Kidney epithelial cell (primary cell): Measurements from ENCODE around the gene ILRUN. TPM values are rescaled to one million over a fixed set of nuclear protein-coding genes. Genes with fewer than 3 reads are reported as not detected.
"Not testable (repeated sequence)": the region's sequence is repeated elsewhere in the genome, so short reads cannot be mapped to it uniquely, and the experiment has no call there.

Source experiments
- DNase-seq: peaks from one replicate; pipeline ENCODE4 v3.0.0-alpha.2; 2010; ENCODE audit warnings: low read depth
- H3K27me3 ChIP-seq: 2 replicates; pipeline ENCODE4 v1.6.0; 2011; ENCODE audit warnings: low read length; ENCODE audit not compliant: control insufficient read depth, insufficient read depth
- H3K36me3 ChIP-seq: 2 replicates; pipeline ENCODE4 v1.5.1; 2011; ENCODE audit warnings: low read length; ENCODE audit not compliant: control insufficient read depth, insufficient read depth
- H3K4me3 ChIP-seq: 2 replicates; pipeline ENCODE4 v1.5.1; 2011; ENCODE audit warnings: low read depth, mild to moderate bottlenecking, control low read depth, low read length
- total RNA-seq: library from RNA; depleted of rRNA; stranded (reverse); fragments of >200 nt; gene quantifications from 2 replicates; pipeline ENCODE4 v1.2.3, GENCODE V29; 2015
- TF ChIP-seq, protein P1 (sequence below): IDR thresholded peaks from 2 replicates; pipeline ENCODE4 v1.5.1; 2011; ENCODE audit warnings: mild to moderate bottlenecking, moderate library complexity, low read length, control low read depth, inconsistent platforms; ENCODE audit not compliant: insufficient read depth, poor library complexity, severe bottlenecking

Gene ILRUN
- total RNA-seq, 1 donor from 2014 or later: 37.9 TPM

DNA sequence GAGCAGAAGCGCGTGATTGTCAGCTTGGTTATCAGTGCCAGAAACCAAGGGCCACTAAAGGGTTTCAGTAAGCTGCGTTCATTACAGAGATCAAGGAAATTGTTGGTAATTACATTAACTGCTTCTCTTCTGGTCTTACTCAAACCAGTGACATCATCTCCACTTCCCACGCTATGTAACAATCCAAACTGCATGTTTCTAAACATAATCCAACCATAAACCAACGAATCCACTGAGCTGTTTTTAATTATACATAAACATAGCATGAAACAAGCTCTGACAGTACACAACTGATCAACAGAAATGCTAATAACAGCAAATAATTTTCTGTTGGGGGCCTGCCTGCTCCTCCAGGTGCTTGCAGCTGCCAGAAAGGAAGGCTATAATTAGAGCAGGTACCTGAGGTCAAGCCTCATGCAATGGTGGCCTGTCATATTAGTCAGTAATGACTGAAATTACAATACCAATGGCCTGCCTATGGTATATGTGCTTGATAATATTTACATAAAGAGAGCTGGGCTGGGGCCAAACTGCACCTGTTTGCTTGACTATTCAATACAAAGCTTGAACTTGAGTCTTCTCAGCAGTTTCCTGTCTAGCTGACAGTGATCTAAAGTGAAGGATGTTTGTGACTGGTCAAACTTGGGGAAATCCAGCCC, 40.1 kb downstream of the ILRUN start:
- TF ChIP-seq, protein P1, sequence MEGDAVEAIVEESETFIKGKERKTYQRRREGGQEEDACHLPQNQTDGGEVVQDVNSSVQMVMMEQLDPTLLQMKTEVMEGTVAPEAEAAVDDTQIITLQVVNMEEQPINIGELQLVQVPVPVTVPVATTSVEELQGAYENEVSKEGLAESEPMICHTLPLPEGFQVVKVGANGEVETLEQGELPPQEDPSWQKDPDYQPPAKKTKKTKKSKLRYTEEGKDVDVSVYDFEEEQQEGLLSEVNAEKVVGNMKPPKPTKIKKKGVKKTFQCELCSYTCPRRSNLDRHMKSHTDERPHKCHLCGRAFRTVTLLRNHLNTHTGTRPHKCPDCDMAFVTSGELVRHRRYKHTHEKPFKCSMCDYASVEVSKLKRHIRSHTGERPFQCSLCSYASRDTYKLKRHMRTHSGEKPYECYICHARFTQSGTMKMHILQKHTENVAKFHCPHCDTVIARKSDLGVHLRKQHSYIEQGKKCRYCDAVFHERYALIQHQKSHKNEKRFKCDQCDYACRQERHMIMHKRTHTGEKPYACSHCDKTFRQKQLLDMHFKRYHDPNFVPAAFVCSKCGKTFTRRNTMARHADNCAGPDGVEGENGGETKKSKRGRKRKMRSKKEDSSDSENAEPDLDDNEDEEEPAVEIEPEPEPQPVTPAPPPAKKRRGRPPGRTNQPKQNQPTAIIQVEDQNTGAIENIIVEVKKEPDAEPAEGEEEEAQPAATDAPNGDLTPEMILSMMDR: no peak
- Histone ChIP-seq H3K36me3 (no peaks in the 10 kb centered on the region), H3K4me3 (no peak overlapping the region), H3K27me3 (no peaks in the 10 kb centered on the region)
- DNase-seq: no peak

DNA sequence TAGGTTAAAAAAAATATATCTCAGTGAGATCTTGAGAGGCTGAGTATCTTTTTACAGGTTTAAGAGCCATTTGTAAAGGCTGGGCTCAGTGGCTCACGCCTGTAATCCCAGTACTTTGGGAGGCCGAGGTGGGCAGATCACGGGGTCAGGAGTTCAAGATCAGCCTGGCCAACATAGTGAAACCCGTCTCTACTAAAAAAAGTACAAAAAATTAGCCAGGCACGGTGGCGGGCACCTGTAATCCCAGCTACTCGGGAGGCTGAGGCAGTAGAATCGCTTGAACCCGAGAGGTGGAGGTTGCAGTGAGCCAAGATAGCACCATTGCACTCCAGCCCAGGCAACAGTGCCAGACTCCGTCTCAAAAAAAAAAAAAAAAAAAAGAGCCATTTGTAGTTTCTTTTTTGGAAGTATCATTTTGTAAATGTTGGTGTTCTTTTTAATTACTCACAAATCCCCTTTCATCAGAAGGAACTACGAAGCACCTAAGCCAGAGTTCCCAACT, 40.6 kb downstream of the ILRUN start:
- not testable (repeated sequence) for H3K36me3 ChIP-seq, DNase-seq, H3K4me3 ChIP-seq, H3K27me3 ChIP-seq

DNA sequence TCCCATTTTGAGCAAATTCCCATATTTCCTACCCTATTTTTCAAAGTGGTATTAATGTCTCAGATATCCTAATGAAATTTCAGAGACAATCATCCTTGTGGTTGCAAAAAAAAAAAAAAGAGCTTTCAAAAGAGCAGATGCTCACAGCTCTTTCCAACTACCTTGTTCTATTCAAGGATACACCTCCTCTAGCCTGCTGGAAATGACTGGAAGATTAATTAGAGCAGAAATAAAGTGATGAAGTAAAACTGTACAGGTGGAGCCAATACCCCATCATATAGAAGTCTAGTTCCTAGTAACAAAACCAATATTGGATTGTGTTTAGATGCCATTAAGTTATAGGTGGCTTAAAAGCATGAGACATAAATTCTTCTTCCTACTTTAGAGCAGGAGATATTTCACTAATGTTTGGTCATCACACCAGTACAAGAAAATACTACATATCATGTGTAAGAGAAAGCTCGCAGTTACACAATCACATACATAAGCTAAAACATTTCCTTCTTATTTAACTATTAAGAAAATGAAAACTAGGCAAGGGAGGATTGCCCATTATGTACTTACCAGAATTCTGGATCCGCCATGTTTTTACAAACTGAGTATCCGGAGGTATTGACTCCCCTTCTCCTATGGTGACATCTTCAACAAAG, 42.4 kb downstream of the ILRUN start:
- no peak for DNase-seq
- Histone ChIP-seq H3K27me3 (no peaks in the 10 kb centered on the region), H3K4me3 (no peak overlapping the region), H3K36me3 (no peaks in the 10 kb centered on the region)
- TF ChIP-seq, protein P1: no peak

DNA sequence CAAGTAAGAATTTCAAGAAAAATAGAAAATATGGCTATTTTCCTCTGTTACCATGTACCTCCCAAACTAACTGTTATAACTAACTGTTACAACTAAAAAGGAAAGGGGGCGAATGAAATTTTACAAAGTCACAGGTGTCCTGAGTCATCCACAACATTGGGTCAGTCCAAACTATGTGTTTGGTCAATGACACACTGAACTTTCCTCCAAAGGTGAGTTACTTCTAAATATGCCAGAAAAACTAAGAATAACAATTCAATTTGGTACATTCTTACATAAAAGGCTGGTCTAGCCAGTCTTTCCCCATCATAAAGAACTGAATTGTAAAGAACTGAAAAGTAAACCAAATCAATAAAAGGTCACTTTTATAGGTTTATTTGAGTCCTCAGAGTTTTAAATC, 44.3 kb downstream of the ILRUN start:
- no peak for DNase-seq
- Histone ChIP-seq H3K27me3 (no peaks in the 10 kb centered on the region), H3K36me3 (no peaks in the 10 kb centered on the region), H3K4me3 (no peak overlapping the region)
- TF ChIP-seq, protein P1: no peak

DNA sequence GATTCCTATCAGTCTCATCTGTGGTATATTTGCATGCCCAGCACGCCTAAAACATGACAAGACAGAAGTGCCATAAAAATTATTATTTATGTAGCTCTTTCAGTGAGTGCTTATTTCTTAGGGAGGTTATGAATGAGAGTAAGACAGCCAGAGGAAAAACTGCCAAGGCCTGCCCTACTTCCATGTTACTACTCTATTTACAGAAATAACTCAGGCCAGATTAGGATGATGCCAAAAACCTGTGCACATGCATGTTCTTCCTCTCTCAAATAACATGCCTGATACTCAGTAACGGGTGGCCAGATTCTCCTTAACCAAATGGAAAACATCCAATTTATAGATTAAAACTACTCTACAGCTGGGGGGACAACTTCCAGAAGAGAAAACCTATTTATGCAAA, 45.7 kb downstream of the ILRUN start:
- DNase-seq: no peak
- H3K36me3 ChIP-seq: no peaks in the 10 kb centered on the region
- no peak overlapping the region for H3K4me3 ChIP-seq
- no peaks in the 10 kb centered on the region for H3K27me3 ChIP-seq
- TF ChIP-seq, protein P1: no peak

DNA sequence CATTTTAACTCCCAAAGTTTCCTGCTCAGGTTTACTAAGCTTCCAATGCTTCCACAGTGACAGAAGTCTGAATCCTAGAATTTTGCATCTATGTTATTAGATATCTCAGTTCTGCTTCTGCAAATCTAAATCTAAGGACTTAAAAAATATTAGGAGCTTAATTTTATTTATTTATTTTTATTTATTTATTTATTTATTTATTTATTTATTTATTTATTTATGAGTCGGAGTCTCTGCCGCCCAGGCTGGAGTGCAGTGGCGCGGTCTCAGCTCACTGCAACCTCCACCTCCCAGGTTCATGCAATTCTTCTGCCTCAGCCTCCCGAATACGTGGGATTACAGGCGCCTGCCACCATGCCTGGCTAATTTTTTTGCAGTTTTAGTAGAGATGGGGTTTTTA, 46.3 kb downstream of the ILRUN start:
- H3K36me3 ChIP-seq, H3K27me3 ChIP-seq, DNase-seq, H3K4me3 ChIP-seq: not testable (repeated sequence)

DNA sequence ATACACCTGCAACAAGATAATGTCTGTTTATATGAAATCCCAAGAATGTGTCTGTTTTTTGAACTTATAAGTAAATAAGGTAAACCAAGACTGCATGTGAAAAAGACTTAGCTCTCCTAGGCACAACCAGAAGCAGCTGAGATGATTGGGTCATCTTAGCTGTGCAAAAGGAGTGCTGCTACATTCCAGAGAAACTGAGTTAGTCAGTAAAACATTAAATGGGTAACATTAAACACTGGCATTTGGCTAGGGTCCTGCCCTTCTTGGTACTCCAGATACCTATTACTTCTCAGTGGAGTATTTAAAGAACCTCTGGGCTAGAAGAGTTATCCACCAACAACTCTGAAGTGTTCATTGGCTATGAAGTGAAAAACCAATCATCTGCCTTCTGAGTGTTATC, 47.8 kb downstream of the ILRUN start:
- TF ChIP-seq, protein P1: no peak
- H3K4me3 ChIP-seq: no peak overlapping the region
- DNase-seq: no peak
- no peaks in the 10 kb centered on the region for H3K36me3 ChIP-seq
- no peaks in the 10 kb centered on the region for H3K27me3 ChIP-seq
